Adipocyte (in vitro differentiated cells): ENCODE measurements around the gene GPR183.

ENCODE experiments used
- DNase-seq: peaks from one replicate; pipeline ENCODE4 v3.0.0-alpha.2; 2015; ENCODE audit warnings: low read depth
- H3K27me3 ChIP-seq: replicated peaks from 2 replicates; pipeline ENCODE4 v1.7.0; 2013; ENCODE audit warnings: mild to moderate bottlenecking, low read length, moderate library complexity; ENCODE audit not compliant: control insufficient read depth, insufficient read depth
- H3K36me3 ChIP-seq: 2 replicates; pipeline ENCODE4 v1.7.0; 2013; ENCODE audit warnings: low read length, mild to moderate bottlenecking, moderate library complexity; ENCODE audit not compliant: control insufficient read depth, insufficient read depth, severe bottlenecking
- H3K4me1 ChIP-seq: 2 replicates; pipeline ENCODE4 v1.7.0; 2013; ENCODE audit warnings: mild to moderate bottlenecking, low read length, moderate library complexity; ENCODE audit not compliant: control insufficient read depth, insufficient read depth
- H3K4me3 ChIP-seq: 2 replicates; pipeline ENCODE4 v1.7.0; 2013; ENCODE audit warnings: mild to moderate bottlenecking, low read length, moderate library complexity
- H3K9ac ChIP-seq: 2 replicates; pipeline ENCODE4 v1.7.0; 2013; ENCODE audit warnings: mild to moderate bottlenecking, low read length, moderate library complexity
- H3K9me3 ChIP-seq: 2 replicates; pipeline ENCODE4 v1.7.0; 2013; ENCODE audit warnings: mild to moderate bottlenecking, low read length, moderate library complexity; ENCODE audit not compliant: control insufficient read depth

Gene GPR183

DNA sequence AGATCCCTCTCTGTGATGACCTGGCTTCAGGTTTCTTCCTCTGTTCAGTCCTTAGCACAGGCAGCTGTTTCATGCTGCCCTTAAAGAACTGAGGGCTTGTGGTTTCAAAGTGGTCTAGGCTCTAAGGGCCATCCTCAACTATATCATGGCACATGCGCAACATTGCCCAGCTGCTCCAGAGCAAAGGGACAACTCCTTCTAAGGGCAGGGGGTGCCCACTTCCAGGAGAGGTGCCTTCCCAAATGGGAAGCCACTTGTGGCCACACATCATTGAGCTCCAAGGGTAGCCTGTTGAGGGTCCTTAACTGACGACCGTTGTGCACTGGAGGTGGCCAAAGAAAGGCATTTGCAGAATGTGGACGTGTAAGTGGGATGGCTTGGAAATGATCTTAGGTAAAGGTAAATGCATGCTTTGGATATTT is 7.3 kb downstream of the GPR183 start:
- no peaks in the 10 kb centered on the region for H3K4me1 ChIP-seq
- H3K36me3 ChIP-seq: peaks cover 5% of the 10 kb centered on the region
- no peaks in the 10 kb centered on the region for H3K9me3 ChIP-seq
- DNase-seq: no peak
- H3K4me3 ChIP-seq: no peak overlapping the region
- no peaks in the 10 kb centered on the region for H3K27me3 ChIP-seq
- H3K9ac ChIP-seq: no peak overlapping the region

DNA sequence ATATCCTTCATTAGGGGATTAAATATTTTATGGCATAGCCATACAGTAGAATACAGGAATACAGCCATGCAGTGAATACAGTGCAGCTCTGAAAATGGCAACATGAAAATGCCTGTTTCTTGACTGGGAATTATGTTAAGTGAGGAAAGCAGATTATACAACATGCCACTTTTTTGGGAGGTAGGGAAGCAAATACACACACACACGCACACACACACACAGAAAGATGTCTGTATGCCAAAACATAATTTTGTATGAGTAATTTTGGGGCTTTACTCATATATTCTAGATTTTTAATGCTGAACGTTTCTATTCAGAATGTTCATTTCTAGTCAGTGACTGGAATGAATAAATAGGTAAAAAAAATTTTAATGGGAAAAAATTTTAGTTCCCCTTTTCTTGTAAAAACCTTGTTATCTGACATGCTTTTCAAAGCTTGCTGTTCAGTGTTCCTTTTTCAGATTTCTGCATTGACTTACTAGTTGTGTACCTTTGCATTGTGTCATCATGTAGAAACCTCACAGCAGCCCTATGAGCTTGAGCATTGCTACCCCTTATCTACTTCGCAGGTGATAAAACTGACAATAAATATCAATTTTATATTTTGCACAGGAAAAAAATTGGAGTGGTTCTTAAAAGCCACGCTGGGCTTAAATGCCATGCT is 7.8 kb downstream of the GPR183 start:
- Histone ChIP-seq H3K4me3 (no peak overlapping the region), H3K9me3 (no peaks in the 10 kb centered on the region), H3K4me1 (no peaks in the 10 kb centered on the region), H3K27me3 (no peaks in the 10 kb centered on the region), H3K9ac (no peak overlapping the region), H3K36me3 (peaks cover 5% of the 10 kb centered on the region)
- DNase-seq: no peak

DNA sequence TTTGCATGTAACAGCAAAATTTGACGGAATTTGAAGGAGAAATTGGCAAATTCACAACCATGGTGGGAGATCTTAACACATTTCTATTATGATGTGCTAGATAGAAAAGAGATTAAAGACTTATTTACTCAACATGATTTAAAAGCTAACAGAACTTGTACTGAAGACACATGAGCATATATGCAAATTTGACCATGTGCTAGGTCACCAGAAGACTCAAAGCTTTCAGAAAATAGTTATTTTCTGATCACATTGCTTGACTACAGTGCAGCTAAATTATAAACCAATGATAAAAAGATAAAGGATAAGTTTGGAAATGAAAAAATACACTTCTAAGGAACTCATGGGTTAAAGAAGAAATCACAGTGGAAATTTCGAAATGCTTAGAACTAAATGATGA is 9.1 kb downstream of the GPR183 start:
- H3K4me1 ChIP-seq: no peaks in the 10 kb centered on the region
- no peaks in the 10 kb centered on the region for H3K27me3 ChIP-seq
- H3K9me3 ChIP-seq: no peaks in the 10 kb centered on the region
- no peak overlapping the region for H3K9ac ChIP-seq
- H3K4me3 ChIP-seq: no peak overlapping the region
- H3K36me3 ChIP-seq: no peaks in the 10 kb centered on the region
- no peak for DNase-seq

DNA sequence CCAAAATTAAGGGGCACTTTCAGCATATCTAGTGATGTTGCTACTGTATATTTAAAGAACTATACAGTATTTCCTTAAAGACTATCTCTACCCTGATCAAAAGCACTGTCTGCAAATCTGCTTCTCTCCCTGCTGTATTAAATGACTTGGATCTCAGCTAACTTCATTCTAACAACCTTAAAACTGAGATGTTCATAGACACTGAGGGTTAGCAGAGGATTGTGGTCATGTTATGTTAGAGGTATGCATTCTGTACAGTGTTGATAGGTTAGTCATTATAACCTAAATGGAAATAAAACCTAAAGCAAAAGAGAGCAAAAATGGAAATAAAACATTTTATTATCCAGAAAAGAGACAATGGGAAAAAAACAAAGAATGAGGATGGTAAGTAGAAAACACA is 9.9 kb downstream of the GPR183 start:
- H3K4me3 ChIP-seq: no peak overlapping the region
- no peak for DNase-seq
- H3K9ac ChIP-seq: no peak overlapping the region
- H3K27me3 ChIP-seq: no peaks in the 10 kb centered on the region
- H3K4me1 ChIP-seq: no peaks in the 10 kb centered on the region
- H3K36me3 ChIP-seq: no peaks in the 10 kb centered on the region
- no peaks in the 10 kb centered on the region for H3K9me3 ChIP-seq

DNA sequence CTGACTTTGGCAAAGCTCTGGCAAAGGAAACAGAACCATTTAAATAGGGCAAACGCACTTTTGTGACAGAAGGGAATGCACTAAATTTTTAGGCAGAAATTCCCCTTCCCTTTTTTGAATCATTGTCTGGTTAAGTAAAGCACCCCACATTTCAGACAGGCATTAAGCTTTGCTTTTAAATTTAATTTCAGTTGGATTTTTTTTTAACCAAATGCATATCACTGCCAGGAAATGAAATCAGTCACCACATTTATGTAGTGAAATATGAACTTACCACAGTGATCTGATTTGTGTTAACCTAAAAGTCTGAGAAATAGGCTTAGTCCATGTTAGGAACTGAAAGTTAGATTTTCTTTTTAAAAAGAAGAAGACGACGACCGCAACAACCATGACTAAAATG is 10.8 kb downstream of the GPR183 start:
- H3K9me3 ChIP-seq: no peaks in the 10 kb centered on the region
- DNase-seq: peak; percentile 43
- H3K9ac ChIP-seq: no peak overlapping the region
- H3K4me1 ChIP-seq: no peaks in the 10 kb centered on the region
- H3K36me3 ChIP-seq: no peaks in the 10 kb centered on the region
- no peak overlapping the region for H3K4me3 ChIP-seq
- no peaks in the 10 kb centered on the region for H3K27me3 ChIP-seq

DNA sequence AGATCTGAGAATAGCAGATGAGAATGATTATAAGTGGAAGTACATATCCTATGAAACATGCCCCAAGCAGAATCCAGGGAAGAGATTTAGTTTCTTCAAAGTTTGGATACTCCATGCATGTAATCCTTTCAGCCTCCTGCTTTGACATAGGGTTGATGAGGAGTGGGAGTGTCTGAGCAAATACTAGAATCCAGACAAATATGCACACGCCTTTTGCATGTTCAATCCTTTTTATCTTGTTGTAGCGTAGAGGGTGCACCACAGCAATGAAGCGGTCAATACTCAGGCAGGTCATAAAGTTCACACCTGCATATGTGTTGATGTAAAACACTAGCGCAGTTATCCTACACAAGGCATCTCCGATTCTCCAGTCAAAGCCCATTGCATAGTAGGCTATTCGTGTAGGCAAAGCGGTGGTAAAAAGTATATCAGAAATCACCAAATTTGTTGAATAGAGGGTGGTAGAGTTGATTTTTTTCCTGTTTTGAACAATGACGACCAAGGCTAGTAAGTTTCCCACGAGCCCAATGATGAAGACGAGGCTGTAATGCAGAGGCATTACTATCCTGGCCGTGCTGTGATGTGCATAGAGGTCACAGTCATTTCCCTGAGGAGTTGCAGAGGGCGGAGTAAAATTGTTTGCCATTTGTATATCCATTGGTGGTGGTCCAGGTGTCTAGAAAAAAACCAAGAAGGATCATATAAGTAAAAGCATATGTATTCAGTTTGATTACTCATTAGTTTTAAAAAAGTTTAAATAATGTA is 11.5 kb downstream of the GPR183 start:
- Histone ChIP-seq H3K4me1 (no peaks in the 10 kb centered on the region), H3K4me3 (no peak overlapping the region), H3K9me3 (no peaks in the 10 kb centered on the region), H3K9ac (no peak overlapping the region), H3K36me3 (no peaks in the 10 kb centered on the region), H3K27me3 (no peaks in the 10 kb centered on the region)
- DNase-seq: no peak

DNA sequence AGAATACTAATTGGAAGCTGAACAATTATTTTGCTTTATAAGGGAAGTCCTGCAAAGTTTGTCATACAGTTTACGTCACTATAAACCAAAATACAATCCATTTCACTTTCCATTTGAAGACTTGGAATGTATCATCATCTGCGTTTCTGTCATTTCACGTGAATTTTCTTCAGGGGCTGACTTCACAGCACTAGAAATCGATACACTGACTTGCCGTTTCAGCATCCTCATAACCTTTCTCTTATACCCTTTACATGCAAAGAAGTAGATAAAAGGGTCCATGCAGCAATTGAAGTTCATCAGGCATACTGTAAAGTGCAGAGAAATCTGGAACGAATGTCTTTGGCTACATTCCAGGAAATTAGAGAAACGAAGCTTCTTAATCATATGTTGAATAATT is 12.2 kb downstream of the GPR183 start:
- Histone ChIP-seq H3K9ac (no peak overlapping the region), H3K4me3 (no peak overlapping the region), H3K36me3 (peaks cover 2% of the 10 kb centered on the region), H3K9me3 (no peaks in the 10 kb centered on the region), H3K27me3 (no peaks in the 10 kb centered on the region), H3K4me1 (no peaks in the 10 kb centered on the region)
- DNase-seq: no peak

DNA sequence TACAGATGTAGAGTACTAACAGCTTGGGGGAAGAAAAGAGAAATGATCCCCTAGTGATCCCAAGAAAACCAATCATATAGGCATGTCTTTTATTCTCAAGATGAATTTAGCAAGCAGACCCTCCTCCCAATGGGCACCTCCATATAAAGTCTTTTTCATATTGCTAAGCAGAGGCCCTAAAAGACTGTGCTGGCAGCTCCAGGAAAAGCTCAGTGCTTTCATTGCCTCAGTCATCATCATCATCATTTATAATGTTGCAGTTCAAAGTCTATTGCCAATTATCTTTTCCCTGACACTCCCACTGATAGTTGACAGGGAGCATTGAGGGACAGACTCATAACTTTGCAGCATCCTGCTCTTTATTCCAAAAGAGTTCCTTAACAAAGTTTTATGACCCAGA is 13.0 kb downstream of the GPR183 start:
- Histone ChIP-seq H3K27me3 (no peaks in the 10 kb centered on the region), H3K4me1 (no peaks in the 10 kb centered on the region), H3K9ac (no peak overlapping the region), H3K36me3 (peaks cover 6% of the 10 kb centered on the region), H3K4me3 (no peak overlapping the region), H3K9me3 (no peaks in the 10 kb centered on the region)
- no peak for DNase-seq

DNA sequence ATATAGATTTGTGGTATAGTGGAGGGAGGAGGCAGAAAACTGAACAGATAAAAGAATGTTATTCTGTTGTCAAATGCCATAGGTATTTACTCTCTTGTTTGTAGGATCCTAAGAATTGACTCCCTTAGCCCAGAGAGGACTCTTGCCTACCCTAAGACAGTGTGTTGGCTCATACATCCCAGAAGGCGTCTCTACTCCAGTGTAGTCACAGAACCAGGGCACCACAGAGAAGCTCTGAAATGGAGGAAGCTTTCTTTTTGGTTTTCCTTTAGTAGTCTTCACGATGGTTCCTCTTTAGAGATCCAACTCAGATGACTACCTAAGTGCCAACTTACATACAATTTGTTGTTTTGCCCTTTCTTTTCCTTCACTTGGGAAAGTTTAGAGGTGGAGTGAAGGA is 14.0 kb downstream of the GPR183 start:
- no peak overlapping the region for H3K4me3 ChIP-seq
- H3K36me3 ChIP-seq: peaks cover 6% of the 10 kb centered on the region
- H3K9ac ChIP-seq: no peak overlapping the region
- H3K27me3 ChIP-seq: no peaks in the 10 kb centered on the region
- DNase-seq: no peak
- peaks cover 3% of the 10 kb centered on the region for H3K4me1 ChIP-seq
- no peaks in the 10 kb centered on the region for H3K9me3 ChIP-seq

DNA sequence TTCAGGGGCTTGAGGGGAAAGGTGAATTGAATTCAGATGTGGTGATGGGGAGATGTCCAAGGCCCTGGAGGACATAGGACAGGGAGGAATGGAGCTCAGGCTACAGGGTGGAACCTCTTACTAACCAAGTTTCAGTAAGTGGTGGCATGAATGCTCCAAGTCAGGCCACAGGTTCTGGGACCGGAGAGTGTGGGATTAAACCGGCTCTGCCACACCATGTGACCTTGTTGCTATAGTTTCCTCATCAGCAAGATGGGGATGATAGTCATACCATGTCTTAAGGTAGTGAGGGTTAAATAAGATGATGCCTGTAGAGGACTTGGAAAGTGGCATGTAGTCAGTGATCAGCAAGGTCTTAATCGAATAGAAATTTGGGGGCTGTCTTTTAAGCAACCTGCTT is 16.3 kb downstream of the GPR183 start:
- H3K9me3 ChIP-seq: no peaks in the 10 kb centered on the region
- DNase-seq: no peak
- no peak overlapping the region for H3K9ac ChIP-seq
- peaks cover 13% of the 10 kb centered on the region for H3K4me1 ChIP-seq
- H3K36me3 ChIP-seq: peaks cover 6% of the 10 kb centered on the region
- H3K27me3 ChIP-seq: no peaks in the 10 kb centered on the region
- no peak overlapping the region for H3K4me3 ChIP-seq

DNA sequence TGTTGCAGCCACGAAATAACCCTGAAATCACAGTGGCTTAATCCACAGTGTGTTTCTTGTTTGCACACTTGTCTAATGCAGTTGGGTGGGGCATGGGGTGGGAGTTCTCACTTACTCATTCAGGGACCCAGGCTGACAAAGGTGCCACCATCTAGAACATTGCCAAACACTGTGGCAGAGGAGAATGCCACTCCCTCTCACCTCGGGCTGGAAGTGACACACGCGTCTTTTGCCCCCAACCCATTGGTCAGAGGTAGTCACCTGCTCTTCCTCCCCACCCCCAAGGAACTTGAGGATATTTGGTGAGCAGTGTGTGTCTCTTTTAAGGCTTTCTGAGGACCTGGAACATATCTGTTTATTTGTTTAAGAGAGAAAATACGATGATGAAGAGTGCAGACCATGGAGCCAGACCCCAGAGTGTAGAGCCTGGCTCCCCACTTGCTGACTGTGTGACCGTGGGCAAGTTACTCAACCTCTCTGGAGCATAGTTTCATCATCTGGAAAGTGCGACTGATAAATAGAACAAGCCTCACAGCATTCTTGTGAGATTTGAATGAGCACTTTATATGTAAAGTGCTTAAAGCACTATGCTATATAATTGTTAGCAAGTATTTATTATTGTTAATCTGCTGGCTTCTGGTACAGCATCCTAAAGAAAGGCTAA is 17.4 kb downstream of the GPR183 start:
- H3K4me1 ChIP-seq: peaks cover 24% of the 10 kb centered on the region
- no peak overlapping the region for H3K9ac ChIP-seq
- no peaks in the 10 kb centered on the region for H3K9me3 ChIP-seq
- no peak for DNase-seq
- no peaks in the 10 kb centered on the region for H3K27me3 ChIP-seq
- no peak overlapping the region for H3K4me3 ChIP-seq
- H3K36me3 ChIP-seq: peaks cover 6% of the 10 kb centered on the region
